OCI-LY1 (cell line): ENCODE measurements around the gene TMPRSS3.

ENCODE experiments used
- H2AFZ ChIP-seq: fragments of 200-600 bp; sonication (generic), shearing (Covaris generic); 2 replicates; pipeline ENCODE4 v1.6.0; 2014; ENCODE audit warnings: antibody characterized with exemption, mild to moderate bottlenecking, low read length
- H3F3A ChIP-seq: fragments of 200-600 bp; sonication (generic), shearing (Covaris generic); 2 replicates; pipeline ENCODE4 v1.6.0; 2014; ENCODE audit warnings: mild to moderate bottlenecking, antibody characterized with exemption, low read length, moderate library complexity; ENCODE audit not compliant: insufficient read depth
- H3K27ac ChIP-seq: fragments of 200-600 bp; sonication (generic); 2 replicates; pipeline ENCODE4 v1.5.1; 2014; ENCODE audit warnings: low read length, mixed run types, mild to moderate bottlenecking, low read depth; ENCODE audit not compliant: poor library complexity, severe bottlenecking
- H3K27me3 ChIP-seq: fragments of 200-600 bp; sonication (generic); 2 replicates; pipeline ENCODE4 v1.6.0; 2014; ENCODE audit warnings: antibody characterized with exemption, mild to moderate bottlenecking, low read length, moderate library complexity; ENCODE audit not compliant: insufficient read depth
- H3K36me3 ChIP-seq: fragments of 200-600 bp; sonication (generic); 2 replicates; pipeline ENCODE4 v1.6.1; 2014; ENCODE audit warnings: mild to moderate bottlenecking, antibody characterized with exemption, low read length, moderate library complexity, mixed read lengths; ENCODE audit not compliant: insufficient read depth
- H3K4me1 ChIP-seq: fragments of 200-600 bp; sonication (generic); 2 replicates; pipeline ENCODE4 v1.5.1; 2014; ENCODE audit warnings: mild to moderate bottlenecking, low read length, moderate library complexity; ENCODE audit not compliant: insufficient read depth, severe bottlenecking
- H3K4me2 ChIP-seq: fragments of 200-600 bp; sonication (generic), shearing (Covaris generic); 2 replicates; pipeline ENCODE4 v1.6.1; 2014; ENCODE audit warnings: low read length
- H3K4me3 ChIP-seq: fragments of 200-600 bp; sonication (generic); 2 replicates; pipeline ENCODE4 v1.5.1; 2014; ENCODE audit warnings: low read length, low read depth, mild to moderate bottlenecking, mixed read lengths; ENCODE audit not compliant: poor library complexity, severe bottlenecking
- H3K79me2 ChIP-seq: fragments of 200-600 bp; shearing (Covaris generic); 2 replicates; pipeline ENCODE4 v1.6.1; 2016; ENCODE audit warnings: mixed run types, low read length, mixed read lengths; ENCODE audit not compliant: insufficient read depth
- H3K9ac ChIP-seq: fragments of 200-600 bp; sonication (generic), shearing (Covaris generic); 2 replicates; pipeline ENCODE4 v1.6.1; 2014; ENCODE audit warnings: mild to moderate bottlenecking, low read length, mixed read lengths
- H3K9me2 ChIP-seq: fragments of 200-600 bp; sonication (generic), shearing (Covaris generic); 2 replicates; pipeline ENCODE4 v1.6.1; 2014; ENCODE audit warnings: low read depth, mild to moderate bottlenecking, low read length, mixed read lengths
- H3K9me3 ChIP-seq: fragments of 200-600 bp; shearing (Covaris generic); 2 replicates; pipeline ENCODE4 v1.6.1; 2014; ENCODE audit warnings: low read length, mixed read lengths
- H4K20me1 ChIP-seq: fragments of 200-600 bp; sonication (generic), shearing (Covaris generic); 2 replicates; pipeline ENCODE4 v1.6.0; 2016; ENCODE audit warnings: mild to moderate bottlenecking, low read length; ENCODE audit not compliant: insufficient read depth
- EZH2 ChIP-seq: fragments of 200-600 bp; sonication (generic), shearing (Covaris generic); IDR thresholded peaks from 2 replicates; pipeline ENCODE4 v1.8.0; 2017; ENCODE audit warnings: borderline replicate concordance, mixed run types, mild to moderate bottlenecking, antibody characterized with exemption, low read length, moderate library complexity, mixed read lengths
- TF ChIP-seq, protein P1 (sequence below): fragments of 200-600 bp; sonication (generic), shearing (Covaris generic); IDR thresholded peaks from 2 replicates; pipeline ENCODE4 v1.5.1; 2017; ENCODE audit warnings: mild to moderate bottlenecking, antibody characterized with exemption, low read length, moderate library complexity, mixed read lengths

The TMPRSS3 gene

GRCh38 chr21:42379426-42380215, 16.2 kb downstream of the TMPRSS3 start:
- H3K4me1 ChIP-seq = peaks cover 9% of the 10 kb centered on the region
- H3K9me2 ChIP-seq = no peaks in the 10 kb centered on the region
- no peaks in the 10 kb centered on the region for H3K79me2 ChIP-seq
- H2AFZ ChIP-seq = no peak overlapping the region
- TF ChIP-seq, protein P1, sequence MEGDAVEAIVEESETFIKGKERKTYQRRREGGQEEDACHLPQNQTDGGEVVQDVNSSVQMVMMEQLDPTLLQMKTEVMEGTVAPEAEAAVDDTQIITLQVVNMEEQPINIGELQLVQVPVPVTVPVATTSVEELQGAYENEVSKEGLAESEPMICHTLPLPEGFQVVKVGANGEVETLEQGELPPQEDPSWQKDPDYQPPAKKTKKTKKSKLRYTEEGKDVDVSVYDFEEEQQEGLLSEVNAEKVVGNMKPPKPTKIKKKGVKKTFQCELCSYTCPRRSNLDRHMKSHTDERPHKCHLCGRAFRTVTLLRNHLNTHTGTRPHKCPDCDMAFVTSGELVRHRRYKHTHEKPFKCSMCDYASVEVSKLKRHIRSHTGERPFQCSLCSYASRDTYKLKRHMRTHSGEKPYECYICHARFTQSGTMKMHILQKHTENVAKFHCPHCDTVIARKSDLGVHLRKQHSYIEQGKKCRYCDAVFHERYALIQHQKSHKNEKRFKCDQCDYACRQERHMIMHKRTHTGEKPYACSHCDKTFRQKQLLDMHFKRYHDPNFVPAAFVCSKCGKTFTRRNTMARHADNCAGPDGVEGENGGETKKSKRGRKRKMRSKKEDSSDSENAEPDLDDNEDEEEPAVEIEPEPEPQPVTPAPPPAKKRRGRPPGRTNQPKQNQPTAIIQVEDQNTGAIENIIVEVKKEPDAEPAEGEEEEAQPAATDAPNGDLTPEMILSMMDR = no peak
- no peak for TF ChIP-seq EZH2
- H3K27ac ChIP-seq = no peak overlapping the region
- peaks cover 10% of the 10 kb centered on the region; the same call in 1 of the 2 replicates for H3K9me3 ChIP-seq
- H3K27me3 ChIP-seq = peaks cover 26% of the 10 kb centered on the region; the same call in 1 of the 2 replicates
- H3K36me3 ChIP-seq = no peaks in the 10 kb centered on the region; the same call in 1 of the 2 replicates
- H3K9ac ChIP-seq = no peak overlapping the region
- H3F3A ChIP-seq = no peaks in the 10 kb centered on the region
- H3K4me3 ChIP-seq = no peak overlapping the region
- H4K20me1 ChIP-seq = no peaks in the 10 kb centered on the region
- H3K4me2 ChIP-seq = peak overlapping the region; percentile 16; the same call in 1 of the 2 replicates

- no peaks in the 10 kb centered on the region for H4K20me1 ChIP-seq
- H3F3A ChIP-seq = no peaks in the 10 kb centered on the region
- H3K9ac ChIP-seq = no peak overlapping the region
- H3K36me3 ChIP-seq = no peaks in the 10 kb centered on the region; the same call in 1 of the 2 replicates
- TF ChIP-seq EZH2 = no peak
- TF ChIP-seq, protein P1 = no peak
- H3K27ac ChIP-seq = no peak overlapping the region
- H3K79me2 ChIP-seq = no peaks in the 10 kb centered on the region
- peaks cover 26% of the 10 kb centered on the region; the same call in 1 of the 2 replicates for H3K27me3 ChIP-seq
- H3K9me2 ChIP-seq = no peaks in the 10 kb centered on the region
- H3K4me3 ChIP-seq = no peak overlapping the region
- H3K4me2 ChIP-seq = no peak overlapping the region
- H3K4me1 ChIP-seq = peaks cover 9% of the 10 kb centered on the region
- peaks cover 10% of the 10 kb centered on the region; the same call in 1 of the 2 replicates for H3K9me3 ChIP-seq
- H2AFZ ChIP-seq = no peak overlapping the region
Observed at GRCh38 chr21:42378418-42378817, 17.4 kb downstream of the TMPRSS3 start.

DNA sequence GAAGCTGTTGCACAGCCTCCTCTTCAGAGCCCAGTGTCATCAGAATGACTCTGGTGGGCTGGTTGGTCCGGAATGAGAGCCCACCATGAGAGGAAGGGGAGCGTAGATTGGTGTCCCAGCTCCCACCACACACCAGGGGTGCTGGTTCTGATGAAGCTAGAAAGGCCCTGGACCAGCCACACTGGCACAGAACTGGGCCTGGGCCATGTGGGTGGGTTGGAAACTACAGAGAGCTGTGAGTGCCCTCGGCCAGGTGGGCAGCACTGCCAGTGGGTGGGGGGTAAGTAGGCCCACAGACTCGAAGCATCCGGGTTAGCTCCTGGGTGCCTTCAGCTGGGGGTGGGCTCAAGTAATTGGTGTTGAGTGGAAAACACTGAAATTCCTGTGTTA, 17.9 kb downstream of the TMPRSS3 start:
- H3K79me2 ChIP-seq = no peaks in the 10 kb centered on the region
- H3K4me3 ChIP-seq = no peak overlapping the region
- no peak overlapping the region for H3K4me2 ChIP-seq
- no peak overlapping the region for H2AFZ ChIP-seq
- no peaks in the 10 kb centered on the region for H3K9me2 ChIP-seq
- H3K4me1 ChIP-seq = peaks cover 9% of the 10 kb centered on the region
- no peak for TF ChIP-seq EZH2
- TF ChIP-seq, protein P1 = no peak
- H3K36me3 ChIP-seq = no peaks in the 10 kb centered on the region; the same call in 1 of the 2 replicates
- no peak overlapping the region for H3K27ac ChIP-seq
- peaks cover 10% of the 10 kb centered on the region; the same call in 1 of the 2 replicates for H3K9me3 ChIP-seq
- no peak overlapping the region for H3K9ac ChIP-seq
- H3F3A ChIP-seq = no peaks in the 10 kb centered on the region
- H3K27me3 ChIP-seq = peaks cover 26% of the 10 kb centered on the region; the same call in 1 of the 2 replicates
- H4K20me1 ChIP-seq = no peaks in the 10 kb centered on the region
